Right lung (tissue), 5 donors: ENCODE measurements around the gene ANK3. TPM values are rescaled to one million over a fixed set of nuclear protein-coding genes. Genes with fewer than 3 reads are reported as not detected.

Source experiments
- DNase-seq, 2 donors: peaks; one replicate each; pipeline ENCODE4 v3.0.0-alpha.2; 2013
- polyA plus RNA-seq, 5 donors: library from polyadenylated mRNA; unstranded; fragments of 120-200 nt; gene quantifications; one replicate each; pipeline versions ENCODE4 v1.2.1 to v1.2.3, GENCODE V29; 2013; ENCODE audit warnings: inconsistent platforms in 1 of 5, low replicate concordance in 1 of 5; ENCODE audit not compliant: insufficient read length in 5 of 5, insufficient read depth in 1 of 5

ANK3 gene
- polyA plus RNA-seq, 5 donors, result 18.1 to 35.4 (median 30.9) TPM

DNA sequence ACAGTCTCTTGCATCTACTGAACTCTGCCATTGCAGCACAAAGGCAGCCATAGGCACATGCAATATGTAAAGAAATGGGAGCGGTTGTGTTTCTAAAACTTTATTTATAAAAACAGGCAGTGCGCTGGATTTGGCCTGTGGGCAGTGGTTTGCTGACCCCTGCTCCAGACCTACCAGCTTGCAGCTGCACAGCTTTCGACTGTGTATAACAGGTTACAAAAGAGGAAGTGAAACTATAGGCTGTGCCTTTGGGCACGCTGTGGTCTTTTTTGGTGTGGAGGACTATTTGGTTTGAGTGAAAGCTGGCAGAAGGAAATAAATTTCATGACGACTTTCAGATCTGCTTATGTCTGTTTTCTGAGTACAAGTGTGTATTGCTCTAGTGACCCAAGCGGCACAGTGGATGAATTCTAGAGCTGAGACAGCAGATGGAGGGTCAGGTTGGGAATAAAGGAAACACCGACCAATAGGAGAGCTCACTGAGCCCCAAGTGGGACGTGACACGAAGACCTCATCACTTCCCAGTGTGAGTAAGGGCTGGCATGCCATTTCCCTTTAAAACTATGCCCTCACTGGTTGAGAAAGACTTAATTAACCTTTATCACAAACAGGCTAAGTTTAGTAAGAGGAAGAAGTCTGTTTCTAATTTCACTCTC is 152.7 kb downstream of the ANK3 start:
- DNase-seq, result no peak

DNA sequence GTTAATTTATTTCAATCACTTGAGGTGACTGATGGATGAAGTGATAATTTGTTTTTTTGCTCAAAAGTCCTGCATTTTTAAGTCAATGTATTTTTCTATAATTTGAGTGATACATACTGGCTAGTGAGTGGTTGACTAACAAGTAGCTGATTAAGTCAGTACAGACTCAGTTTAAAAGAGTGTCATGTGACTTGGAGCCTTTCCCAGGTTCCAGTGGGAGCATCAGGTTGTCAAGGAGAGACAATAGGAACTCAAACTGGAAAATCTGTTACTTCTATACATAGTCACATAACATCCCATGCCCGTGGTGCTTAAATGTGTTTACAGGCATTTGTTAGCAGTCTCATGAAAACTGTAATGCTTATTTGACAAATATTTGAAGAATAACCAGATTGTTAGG is 154.7 kb downstream of the ANK3 start:
- no peak for DNase-seq

DNA sequence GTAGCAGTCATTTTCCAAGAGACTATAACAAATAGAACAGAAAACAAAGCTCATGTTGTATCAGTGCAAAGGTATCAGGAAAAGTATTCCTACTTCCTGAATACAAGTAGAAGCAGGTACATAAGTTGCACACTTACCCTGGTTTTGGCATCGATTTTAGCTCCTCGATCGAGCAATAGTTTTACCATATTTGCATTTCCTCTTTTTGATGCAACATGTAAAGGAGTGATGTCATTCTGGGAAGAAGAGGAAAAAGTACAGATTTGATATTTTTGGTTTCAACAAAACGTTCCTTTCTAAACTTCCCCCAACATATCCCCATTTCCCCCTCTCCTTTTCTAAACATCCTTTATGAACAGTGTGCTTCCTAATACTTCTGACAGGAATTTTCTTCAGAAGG is 155.1 kb downstream of the ANK3 start:
- DNase-seq, result no peak

DNA sequence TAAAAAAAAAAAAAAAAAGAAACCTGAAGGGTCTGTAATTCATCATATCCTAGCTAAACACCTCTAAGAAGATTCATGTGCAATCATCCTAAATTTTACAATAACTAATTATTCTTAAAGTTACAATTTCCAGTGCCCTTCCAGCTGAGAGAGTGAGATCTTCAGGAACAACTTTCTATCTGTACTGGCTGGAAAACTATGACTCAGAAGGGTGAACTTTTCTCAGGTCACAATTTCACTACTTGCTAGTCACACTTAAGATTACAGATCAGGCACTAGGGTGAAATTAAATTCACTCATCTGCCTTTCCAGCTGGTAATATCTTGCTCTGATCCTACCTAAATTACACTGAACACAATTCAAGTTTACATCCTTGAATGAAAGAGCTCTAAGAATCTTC is 158.8 kb downstream of the ANK3 start:
- DNase-seq, result no peak

DNA sequence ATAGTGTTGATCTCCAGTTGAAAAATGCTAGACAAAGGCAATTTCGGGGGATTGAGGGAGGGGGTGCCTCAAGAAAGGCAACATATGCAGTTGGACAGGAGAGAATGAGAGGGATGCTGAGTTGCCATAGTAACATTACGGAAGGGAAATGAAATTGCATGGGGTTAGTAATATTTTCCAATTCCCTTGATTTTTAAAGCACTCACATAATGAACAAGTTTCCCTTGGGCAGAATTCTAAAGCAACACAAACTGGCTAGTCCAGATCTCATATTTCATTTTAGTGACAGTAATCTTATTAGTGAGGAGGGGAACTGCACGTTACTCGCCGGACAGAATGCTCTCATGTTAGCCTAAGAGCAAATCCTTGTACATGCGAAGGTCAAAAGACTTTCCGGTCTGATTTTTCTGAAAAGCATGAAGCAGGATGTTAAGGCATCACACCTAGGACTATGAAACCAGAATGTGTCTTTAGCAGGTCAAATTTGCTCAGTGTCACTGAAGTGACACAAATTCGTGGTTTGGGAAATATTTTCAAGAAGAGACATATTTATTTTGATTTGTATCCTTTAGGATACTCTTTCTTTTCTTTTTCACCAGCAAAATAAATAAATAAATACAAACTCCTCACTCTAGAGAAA is 165.5 kb downstream of the ANK3 start:
- no peak for DNase-seq

DNA sequence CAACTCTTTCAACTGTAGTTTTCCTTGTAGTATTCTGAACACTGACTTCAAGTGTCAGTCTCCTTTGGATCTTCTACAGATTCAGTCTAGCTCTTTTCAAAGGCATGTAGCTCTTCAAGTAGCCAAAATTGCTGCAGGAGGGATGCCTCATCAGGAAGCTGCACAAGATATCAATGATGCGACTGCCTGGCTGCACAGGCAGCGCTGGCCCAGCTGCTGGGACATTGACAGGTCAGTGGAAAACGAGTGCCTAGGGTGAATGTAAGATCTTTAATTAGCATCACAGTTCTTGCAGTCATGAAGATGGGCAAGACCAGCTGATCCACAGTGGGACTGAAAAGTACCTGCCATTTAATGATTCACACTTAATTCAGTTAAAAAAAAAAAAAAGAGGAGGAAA is 167.6 kb downstream of the ANK3 start:
- no peak for DNase-seq

DNA sequence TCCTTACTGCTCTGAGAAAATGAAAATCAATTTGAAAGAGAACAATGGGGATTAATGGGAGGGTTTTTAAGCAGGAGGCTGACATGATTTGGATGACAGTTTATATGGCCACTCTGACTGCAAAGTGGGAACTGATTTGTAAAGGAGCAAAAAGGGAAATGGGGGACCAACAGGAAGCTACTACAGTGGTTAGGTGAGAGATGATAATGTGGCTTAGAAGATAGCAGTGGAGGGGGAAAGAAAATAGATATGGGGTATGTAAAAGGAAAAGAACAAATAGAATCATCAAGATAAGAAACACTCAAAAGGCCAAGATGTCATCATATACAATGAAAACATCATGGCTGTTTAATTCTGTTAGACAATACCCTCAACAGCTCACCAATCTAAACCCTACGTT is 177.5 kb downstream of the ANK3 start:
- no peak for DNase-seq

DNA sequence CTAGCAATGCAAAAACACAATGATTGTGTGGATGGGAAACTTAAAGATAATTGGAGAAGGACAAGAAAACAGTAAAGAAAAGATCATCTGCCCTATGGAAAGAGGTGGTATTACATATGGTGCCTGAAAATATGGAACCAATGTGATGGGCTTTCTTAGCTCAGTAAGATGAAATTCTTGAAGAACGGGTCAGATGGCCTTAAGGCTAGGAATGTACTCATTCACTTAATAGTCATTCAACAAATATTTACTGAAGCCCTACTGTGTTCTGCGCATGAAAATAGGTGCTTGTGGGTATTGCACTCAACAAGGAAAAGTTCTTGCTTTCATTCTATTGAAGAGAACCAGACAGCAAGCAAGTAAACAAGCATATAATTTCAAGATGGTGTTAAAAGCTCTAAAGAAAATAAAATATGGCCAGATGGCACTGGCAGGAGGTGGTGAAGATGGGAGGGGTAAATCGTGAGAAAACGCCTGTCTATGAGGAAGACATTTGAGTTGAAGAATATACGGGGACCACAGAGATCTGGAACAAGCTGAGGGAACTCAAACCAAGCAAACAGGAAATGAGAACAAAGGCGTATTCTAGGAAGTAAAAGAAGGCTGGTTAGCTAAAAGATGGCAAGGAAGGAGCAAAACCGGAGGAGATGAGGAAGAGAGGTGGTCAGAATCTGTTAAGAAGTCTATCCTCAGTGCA is 179.7 kb downstream of the ANK3 start:
- no peak for DNase-seq

DNA sequence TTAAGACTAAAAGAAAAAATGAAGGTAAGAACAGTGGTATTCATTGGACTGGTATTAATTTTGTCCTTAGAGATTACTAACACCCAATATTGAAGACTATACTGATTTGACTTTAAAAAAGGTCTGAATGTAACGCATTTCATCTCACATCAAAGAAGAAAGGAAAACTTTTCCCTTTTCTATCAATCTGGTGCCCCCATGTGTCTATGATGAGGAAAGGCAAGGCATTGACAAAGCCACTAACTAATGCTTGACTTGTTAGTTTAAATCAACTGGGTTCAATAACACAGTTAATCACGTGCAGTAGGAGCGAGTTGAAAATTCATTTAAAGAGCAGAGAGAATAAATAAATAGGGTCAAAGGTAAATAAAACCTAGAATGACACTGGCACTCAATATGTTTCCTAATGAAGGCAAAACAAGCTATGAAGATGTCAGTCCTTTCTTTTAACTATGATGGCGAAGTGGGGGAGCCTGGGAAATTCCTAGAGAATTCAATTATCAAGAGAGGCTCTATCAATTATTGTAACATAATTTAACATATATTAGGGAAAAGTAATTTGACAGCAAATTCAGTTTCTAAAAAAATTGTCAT is 180.9 kb downstream of the ANK3 start:
- DNase-seq, result no peak

DNA sequence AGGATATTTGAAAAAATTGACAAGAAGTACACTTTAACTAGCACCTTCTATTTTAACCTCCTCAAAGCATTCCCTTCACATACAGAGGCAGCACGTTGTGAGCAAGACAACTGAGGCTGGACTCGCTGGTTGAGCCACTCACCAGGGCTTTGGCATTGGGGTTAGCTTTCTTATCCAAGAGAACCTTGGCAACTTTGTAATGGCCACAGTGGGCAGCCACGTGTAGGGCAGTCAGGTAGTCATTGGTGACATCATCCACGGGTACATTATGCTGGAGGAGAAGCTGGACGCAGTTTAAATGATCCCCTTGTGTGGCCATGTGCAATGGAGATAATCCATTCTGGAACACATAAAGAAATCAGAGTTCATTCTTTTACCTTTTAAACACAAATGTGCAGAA is 181.8 kb downstream of the ANK3 start:
- no peak for DNase-seq

DNA sequence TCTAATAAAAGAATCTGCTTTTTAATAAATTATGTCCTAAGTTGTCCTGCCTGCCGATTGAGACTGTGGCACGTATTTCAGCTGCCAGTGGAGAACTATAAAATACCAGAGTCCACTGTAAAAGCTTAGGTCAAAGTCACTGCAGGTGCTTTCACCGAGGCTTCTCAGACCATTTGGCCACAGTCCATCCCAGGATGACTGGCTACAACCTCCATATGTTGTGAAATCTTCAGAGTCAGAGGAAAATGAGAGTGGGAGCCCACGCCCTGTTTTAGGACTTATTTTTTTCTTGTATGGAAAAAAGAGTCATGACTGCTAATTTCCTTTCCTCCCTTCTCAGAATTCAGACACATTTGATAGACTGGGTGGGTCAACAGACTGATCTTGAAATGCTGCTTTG is 182.9 kb downstream of the ANK3 start:
- no peak for DNase-seq

DNA sequence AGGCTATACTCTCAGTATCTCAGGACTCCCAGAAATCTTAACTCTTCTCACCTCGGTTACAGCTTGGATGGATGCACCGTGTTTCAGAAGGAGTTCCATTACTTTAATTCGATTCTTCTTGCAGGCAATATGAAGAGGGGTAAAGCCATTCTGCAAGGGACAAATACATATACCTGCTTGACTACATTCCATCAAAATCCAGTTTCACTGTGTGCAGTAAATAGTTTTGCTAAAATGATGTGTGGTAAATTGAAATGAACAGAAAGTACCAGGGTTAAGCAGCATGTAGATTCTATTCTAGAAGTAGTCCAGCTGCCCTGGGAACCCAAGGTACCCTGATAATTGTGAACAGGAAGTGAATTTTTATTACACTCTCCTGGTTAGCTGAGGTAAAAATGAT is 183.9 kb downstream of the ANK3 start:
- DNase-seq, result no peak

DNA sequence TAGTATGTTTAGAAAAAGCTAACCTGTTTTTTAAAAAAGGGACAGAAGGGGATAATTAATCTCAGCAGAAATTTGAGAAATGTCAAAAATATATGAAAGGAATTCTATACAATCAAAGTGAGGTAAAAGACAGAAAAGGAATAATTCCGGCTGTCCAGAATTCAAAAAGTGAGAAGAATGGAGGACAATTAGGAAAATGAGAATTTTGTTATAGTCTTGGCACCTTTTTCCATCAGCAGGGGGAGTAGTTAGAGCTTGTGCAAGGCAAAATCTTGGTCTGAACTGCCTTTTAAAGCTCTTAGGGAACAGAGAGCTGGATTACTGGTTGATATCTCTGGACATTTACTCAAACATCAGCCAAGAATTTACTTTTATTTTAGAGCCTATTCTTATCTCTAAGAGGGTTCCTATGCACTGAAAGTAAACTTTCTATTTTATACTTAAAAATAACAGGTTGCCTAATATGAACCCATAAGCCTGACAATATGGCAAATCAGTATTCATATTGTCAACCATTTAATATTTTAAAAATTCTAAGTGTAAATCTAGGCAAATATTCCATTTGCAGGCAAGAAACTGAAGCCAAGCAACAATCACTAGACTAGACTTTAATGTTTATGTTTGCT is 185.6 kb downstream of the ANK3 start:
- no peak for DNase-seq

DNA sequence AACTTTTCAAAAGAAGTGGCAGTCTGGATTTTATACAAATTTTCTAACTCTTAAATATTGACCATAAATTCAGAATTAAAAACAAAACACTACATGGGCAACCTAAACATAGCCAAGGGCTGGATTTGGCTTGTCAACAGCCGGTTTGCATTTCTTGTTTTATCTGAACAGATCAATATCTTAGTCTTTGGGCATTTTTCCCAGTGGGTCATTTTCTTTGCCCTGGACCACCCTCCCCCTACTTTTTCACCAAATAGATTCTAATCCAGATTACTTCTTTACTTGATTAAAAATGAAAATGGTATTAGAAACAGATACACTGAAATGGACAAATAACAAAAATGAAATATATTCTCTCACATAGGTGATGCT is 189.0 kb downstream of the ANK3 start:
- no peak for DNase-seq

DNA sequence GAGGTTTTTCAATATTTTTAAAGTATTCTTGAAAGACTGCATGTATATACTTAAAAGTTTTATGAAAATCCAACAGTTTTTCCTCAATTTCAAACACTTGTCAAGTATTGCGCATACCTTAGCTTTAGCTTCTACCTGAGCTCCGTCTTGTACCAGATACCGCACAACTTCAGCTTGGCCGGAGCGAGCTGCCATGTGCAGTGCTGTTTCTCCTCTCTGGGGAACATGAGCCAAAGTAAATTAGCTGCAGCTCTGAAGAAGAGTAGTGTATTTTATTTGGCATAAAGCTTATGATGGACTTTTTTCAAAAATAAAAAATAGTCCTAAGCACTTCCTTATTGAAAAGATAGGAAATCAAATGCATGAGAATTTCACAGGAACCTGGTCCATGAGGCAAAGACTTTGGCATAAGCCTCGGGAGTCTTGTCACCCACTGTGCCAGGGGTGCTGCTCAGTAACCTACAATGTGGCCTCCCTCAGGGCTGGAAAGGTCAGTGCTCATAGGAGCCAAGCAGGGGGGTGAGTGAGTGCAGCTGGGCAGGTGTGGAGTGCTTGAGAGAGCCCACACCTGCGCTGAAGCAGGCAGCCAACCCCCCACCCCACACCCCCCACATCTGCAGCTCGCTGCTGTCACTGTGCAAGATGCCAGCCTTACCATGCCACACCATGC is 189.5 kb downstream of the ANK3 start:
- DNase-seq, result no peak

DNA sequence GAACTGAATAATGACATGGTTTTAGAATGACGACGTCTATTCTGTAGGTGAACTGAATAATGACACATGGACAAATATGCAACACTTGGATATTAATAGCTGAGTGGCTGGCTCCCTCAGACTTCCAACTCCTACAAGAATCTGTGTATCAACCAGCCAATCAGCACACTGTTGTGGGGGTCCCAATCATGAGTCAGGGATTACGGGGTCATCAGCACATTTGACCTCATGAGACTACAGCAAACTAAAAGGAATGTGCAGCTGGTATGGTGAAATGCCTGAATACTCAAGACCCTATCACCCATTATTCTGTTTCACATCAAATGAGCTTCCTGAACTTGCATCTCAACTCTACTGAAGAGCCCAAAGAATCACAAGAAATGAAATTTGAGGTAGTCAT is 192.5 kb downstream of the ANK3 start:
- DNase-seq, result no peak

DNA sequence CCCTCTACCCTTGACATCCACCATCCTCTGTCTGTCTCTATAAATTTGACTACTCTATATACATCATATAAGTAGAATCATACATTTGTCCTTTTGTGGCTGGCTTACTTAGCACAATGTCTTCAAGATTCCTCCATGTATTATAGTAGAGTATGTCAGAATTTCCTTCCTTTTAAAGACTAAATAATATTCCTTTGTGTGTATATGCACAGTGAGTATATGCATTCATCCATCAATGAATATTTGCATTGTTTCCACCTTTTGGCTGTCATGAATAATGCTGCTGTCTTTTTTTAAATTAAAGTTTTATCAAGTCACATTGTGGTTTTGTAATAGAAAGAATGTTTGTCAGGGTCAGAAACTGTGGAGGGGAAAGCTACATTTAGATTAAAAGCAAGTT is 195.3 kb downstream of the ANK3 start:
- no peak for DNase-seq

DNA sequence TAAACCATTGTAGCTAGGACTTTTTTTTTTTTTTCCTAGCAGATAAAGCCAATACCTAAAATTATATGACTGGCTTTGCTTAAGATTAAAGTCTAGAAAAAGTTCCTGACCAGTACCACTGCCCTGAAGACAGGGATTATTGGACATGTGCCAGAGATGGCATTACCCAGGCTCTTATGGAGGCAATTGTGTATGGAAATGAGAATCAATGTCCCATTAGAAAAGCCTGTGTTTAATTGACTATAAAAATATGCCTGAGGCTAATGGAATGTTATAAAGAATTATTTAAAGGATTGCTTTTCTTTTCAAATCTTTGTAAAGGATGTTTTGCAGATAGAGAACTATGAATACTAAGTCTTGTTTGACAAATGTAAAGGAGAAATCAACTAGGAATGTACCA is 196.7 kb downstream of the ANK3 start:
- DNase-seq, result no peak

DNA sequence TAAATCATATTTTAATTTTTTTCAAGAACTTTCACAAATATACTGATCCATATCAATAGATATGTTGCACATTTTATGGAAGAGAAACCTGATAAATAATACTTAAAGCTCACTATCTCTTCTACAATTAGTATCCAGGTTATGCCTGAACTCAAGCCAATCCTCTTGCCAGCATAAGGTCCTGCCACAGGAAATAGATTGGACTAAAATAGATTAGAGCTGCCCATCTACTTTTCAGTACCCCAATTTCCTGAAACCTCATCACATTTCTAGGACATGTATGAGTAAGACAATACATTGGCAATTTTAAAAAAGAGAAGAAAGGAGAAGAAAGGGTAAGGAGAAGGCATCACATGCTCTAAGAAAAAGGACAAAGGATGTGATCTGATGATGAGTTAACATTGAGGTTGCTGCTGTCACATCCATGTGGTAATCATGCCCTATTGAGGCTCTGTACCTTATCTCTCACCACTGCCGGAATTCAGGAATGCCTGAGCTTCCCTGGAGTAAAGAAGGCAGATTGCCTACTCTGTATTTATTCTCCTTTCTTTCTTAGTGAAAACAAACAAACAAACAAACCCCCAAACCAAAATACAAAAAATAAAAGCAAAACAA is 199.7 kb downstream of the ANK3 start:
- DNase-seq, result no peak

DNA sequence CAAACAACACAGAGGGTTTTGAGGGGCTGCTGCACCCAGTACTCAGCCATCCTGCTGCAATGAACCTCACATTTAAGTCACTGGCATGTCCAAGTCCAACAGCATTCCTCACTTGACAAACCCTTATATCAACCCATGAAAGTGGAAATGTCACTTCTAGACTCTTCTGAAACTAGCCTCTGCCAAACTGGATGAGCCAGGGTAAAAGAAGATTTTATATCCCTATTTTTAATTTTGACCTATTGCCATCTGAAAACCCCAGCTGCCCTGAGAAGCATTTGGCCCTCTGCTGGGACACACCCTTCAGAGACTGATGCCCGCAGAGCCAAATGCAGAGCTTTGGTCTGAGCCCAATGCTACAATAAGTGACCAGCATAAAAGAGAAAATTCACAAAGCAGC is 201.1 kb downstream of the ANK3 start:
- no peak for DNase-seq

DNA sequence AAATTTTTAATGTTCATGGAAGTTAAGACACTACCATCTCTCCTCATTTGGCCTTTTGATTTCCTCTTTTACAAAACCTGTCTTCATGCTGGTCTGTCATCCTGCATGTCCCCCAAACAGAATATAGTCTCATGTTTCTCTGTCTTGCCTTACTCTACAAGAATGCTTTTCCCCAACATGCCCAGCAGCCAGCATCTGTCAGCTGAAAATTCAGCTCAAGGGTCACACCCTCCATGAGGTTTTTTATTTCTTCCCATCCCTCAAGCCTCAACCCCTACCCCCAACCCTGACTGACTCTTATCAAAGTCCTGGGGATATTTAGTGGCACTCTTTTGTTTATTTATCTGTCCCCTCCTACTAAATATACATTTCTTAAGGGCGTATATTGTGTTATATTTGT is 202.0 kb downstream of the ANK3 start:
- DNase-seq, result no peak
